DOHH2 (cell line): Measurements from ENCODE around the gene COL27A1.

Experiments
- H3F3A ChIP-seq: fragments of 200-600 bp; sonication (generic), shearing (Covaris generic); 2 replicates; pipeline ENCODE4 v1.6.0; 2016; ENCODE audit warnings: antibody characterized with exemption, mild to moderate bottlenecking; ENCODE audit not compliant: control insufficient read depth, insufficient read depth
- H3K27ac ChIP-seq: fragments of 200-600 bp; sonication (generic); 2 replicates; pipeline ENCODE4 v1.5.1; 2014; ENCODE audit warnings: low read depth, mild to moderate bottlenecking, low read length, moderate library complexity
- H3K27me3 ChIP-seq: fragments of 200-600 bp; sonication (generic); 2 replicates; pipeline ENCODE4 v1.6.1; 2014; ENCODE audit warnings: mild to moderate bottlenecking, low read length, mixed read lengths; ENCODE audit not compliant: control insufficient read depth
- H3K36me3 ChIP-seq: fragments of 200-600 bp; sonication (generic); 2 replicates; pipeline ENCODE4 v1.6.1; 2014; ENCODE audit warnings: mild to moderate bottlenecking, low read length, moderate library complexity, mixed read lengths; ENCODE audit not compliant: control insufficient read depth
- H3K4me1 ChIP-seq: fragments of 200-600 bp; sonication (generic); 2 replicates; pipeline ENCODE4 v1.6.1; 2014; ENCODE audit warnings: mild to moderate bottlenecking, low read length, mixed read lengths; ENCODE audit not compliant: control insufficient read depth
- H3K4me2 ChIP-seq: fragments of 200-600 bp; sonication (generic); 2 replicates; pipeline ENCODE4 v1.6.0; 2014; ENCODE audit warnings: mild to moderate bottlenecking, low read length, moderate library complexity
- H3K4me3 ChIP-seq: fragments of 200-600 bp; sonication (generic); 2 replicates; pipeline ENCODE4 v1.5.1; 2014; ENCODE audit warnings: mild to moderate bottlenecking, low read length, mixed read lengths
- H3K79me2 ChIP-seq: fragments of 200-600 bp; sonication (generic); 2 replicates; pipeline ENCODE4 v1.6.1; 2014; ENCODE audit warnings: mild to moderate bottlenecking, low read length, mixed read lengths; ENCODE audit not compliant: control insufficient read depth
- H3K9me2 ChIP-seq: fragments of 200-600 bp; sonication (generic); replicated peaks from 2 replicates; pipeline ENCODE4 v1.6.1; 2014; ENCODE audit warnings: mild to moderate bottlenecking, low read length, mixed read lengths; ENCODE audit not compliant: control insufficient read depth
- H3K9me3 ChIP-seq: fragments of 200-600 bp; sonication (generic); 2 replicates; pipeline ENCODE4 v1.6.1; 2014; ENCODE audit warnings: antibody characterized with exemption, low read length, mixed read lengths; ENCODE audit not compliant: control insufficient read depth, insufficient read depth
- H4K20me1 ChIP-seq: fragments of 200-600 bp; sonication (generic); 2 replicates; pipeline ENCODE4 v1.6.0; 2014; ENCODE audit warnings: low read depth, mild to moderate bottlenecking, antibody characterized with exemption, low read length, moderate library complexity; ENCODE audit not compliant: control insufficient read depth, insufficient read depth
- EZH2phosphoT487 ChIP-seq: fragments of 200-600 bp; sonication (generic); IDR thresholded peaks from 2 replicates; pipeline ENCODE4 v1.6.1; 2017; ENCODE audit warnings: borderline replicate concordance, mild to moderate bottlenecking, antibody characterized with exemption, low read length, moderate library complexity, mixed read lengths
- TF ChIP-seq, protein P1 (sequence below): fragments of 200-600 bp; sonication (generic); IDR thresholded peaks from one replicate; pipeline ENCODE4 v1.5.1; 2014; ENCODE audit warnings: antibody characterized with exemption, mild to moderate bottlenecking, low read depth, low read length; ENCODE audit not compliant: poor library complexity, severe bottlenecking

COL27A1 gene

DNA sequence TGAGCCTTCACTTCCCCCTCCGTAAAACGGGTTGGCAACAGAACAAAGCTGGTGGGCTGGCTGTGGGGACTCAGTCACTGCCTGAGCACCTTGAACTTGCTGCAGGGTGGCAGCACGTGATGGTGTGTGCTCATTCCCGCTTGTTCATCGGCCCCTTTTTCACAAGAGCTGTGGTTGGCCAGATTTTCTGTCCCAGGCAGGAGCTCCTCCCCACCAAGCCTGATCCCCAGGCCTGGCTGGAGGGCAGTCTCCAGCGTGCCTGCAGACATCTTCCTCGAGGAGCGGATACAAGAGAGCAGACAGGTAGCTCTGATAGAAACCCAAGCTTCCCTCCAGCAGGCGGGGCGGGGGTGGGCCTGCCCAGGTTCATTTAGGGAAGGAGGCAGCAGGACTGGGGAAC is 105.7 kb downstream of the COL27A1 start:
- Histone ChIP-seq H3F3A (no peaks in the 10 kb centered on the region), H3K79me2 (no peaks in the 10 kb centered on the region), H3K4me1 (no peaks in the 10 kb centered on the region), H3K27me3 (no peaks in the 10 kb centered on the region), H3K4me3 (no peak overlapping the region), H3K9me2 (no peaks in the 10 kb centered on the region), H4K20me1 (no peaks in the 10 kb centered on the region), H3K9me3 (no peaks in the 10 kb centered on the region), H3K27ac (no peak overlapping the region), H3K36me3 (no peaks in the 10 kb centered on the region), H3K4me2 (no peak overlapping the region)
- TF ChIP-seq, protein P1, sequence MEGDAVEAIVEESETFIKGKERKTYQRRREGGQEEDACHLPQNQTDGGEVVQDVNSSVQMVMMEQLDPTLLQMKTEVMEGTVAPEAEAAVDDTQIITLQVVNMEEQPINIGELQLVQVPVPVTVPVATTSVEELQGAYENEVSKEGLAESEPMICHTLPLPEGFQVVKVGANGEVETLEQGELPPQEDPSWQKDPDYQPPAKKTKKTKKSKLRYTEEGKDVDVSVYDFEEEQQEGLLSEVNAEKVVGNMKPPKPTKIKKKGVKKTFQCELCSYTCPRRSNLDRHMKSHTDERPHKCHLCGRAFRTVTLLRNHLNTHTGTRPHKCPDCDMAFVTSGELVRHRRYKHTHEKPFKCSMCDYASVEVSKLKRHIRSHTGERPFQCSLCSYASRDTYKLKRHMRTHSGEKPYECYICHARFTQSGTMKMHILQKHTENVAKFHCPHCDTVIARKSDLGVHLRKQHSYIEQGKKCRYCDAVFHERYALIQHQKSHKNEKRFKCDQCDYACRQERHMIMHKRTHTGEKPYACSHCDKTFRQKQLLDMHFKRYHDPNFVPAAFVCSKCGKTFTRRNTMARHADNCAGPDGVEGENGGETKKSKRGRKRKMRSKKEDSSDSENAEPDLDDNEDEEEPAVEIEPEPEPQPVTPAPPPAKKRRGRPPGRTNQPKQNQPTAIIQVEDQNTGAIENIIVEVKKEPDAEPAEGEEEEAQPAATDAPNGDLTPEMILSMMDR: no peak
- TF ChIP-seq EZH2phosphoT487: no peak

DNA sequence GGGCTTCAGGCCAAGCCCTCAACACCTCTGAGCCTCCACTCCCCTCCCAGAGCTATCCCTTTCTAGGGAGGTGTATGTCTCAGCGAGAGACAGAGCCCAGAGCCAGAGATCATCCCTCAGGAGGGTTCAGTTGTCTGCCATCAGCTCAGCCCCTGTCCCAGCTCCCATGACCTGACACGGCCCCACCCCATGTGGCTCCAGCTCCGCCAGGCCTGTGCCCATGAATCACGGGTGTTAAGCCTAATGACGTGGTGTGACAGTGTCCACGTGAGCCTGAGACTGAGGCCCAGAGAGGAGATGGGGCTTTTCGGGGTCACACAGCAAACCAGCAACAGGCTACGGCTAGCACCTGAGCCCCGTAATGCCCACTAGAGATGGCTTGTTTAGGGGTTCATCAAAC is 106.7 kb downstream of the COL27A1 start:
- H3K27ac ChIP-seq: no peak overlapping the region
- no peak overlapping the region for H3K4me2 ChIP-seq

DNA sequence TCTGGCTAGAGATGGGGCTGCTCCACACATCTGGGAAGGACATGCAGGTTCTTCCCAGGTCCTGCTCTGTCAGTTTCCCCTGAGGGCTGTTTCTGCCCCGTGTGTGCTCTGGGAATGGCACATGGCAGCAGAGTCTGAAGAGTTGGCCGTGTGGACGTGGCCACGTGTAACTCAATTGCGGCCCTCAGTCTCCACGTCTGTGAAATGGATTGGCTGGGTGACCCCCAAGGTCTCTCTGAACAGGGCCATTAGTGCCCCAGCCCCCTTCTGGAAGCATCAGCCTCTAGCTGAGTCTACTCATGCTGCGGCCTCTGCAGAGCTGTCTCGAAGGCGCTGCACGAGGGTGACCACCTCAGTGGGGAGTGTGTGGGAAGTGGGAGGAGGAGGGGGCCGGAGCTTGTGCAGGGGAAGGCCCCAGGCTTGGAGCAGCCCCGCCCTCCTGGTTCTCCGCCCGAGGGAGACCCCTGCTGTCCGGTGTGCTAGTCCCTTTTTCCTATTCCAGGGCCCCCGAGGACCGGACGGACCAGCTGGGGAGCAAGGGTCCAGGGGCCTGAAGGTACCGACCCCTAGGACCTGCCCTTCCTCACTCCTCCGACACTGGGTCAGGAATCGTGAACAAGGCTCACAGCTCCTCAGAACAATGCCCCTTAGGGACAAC is 108.6 kb downstream of the COL27A1 start:
- H3K9me2 ChIP-seq: no peaks in the 10 kb centered on the region
- no peaks in the 10 kb centered on the region for H3K36me3 ChIP-seq
- H3K9me3 ChIP-seq: no peaks in the 10 kb centered on the region
- no peak for TF ChIP-seq EZH2phosphoT487
- TF ChIP-seq, protein P1: no peak
- H3K79me2 ChIP-seq: no peaks in the 10 kb centered on the region
- H3K27me3 ChIP-seq: no peaks in the 10 kb centered on the region
- H4K20me1 ChIP-seq: no peaks in the 10 kb centered on the region
- no peak overlapping the region for H3K4me3 ChIP-seq
- H3K27ac ChIP-seq: no peak overlapping the region
- no peak overlapping the region for H3K4me2 ChIP-seq
- H3F3A ChIP-seq: no peaks in the 10 kb centered on the region
- no peaks in the 10 kb centered on the region for H3K4me1 ChIP-seq

More for the DNA sequence above, 106.7 kb downstream of the COL27A1 start:
- no peak for TF ChIP-seq EZH2phosphoT487
- TF ChIP-seq, protein P1: no peak
- Histone ChIP-seq H3F3A (no peaks in the 10 kb centered on the region), H3K9me3 (no peaks in the 10 kb centered on the region), H3K79me2 (no peaks in the 10 kb centered on the region), H3K36me3 (no peaks in the 10 kb centered on the region), H3K4me3 (no peak overlapping the region), H3K27me3 (no peaks in the 10 kb centered on the region), H3K4me1 (no peaks in the 10 kb centered on the region), H4K20me1 (no peaks in the 10 kb centered on the region), H3K9me2 (no peaks in the 10 kb centered on the region)
